Measurements from ENCODE around the gene RPS6KA4.

Gene RPS6KA4

DNA sequence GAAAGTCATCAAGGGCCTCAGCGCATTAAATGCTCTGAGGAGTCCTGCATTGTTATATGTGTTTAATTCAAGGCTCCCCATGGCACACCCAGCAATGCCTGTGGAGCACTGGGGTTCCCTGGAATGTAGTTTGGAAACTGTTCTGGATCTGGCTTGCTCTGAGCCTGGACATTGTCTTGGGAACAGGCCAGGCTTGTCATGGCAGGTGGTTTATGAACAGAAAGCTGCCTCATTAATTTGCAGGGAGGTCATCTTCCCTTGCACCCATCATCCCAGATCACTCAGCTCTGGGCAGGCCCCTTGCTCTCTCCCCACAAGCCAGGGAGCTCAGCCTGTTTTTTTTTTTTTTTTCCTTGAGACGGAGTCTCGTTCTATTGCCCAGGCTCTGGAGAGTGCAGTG is 32.9 kb downstream of the RPS6KA4 start:
- no peaks in the 10 kb centered on the region for H3K9me3 ChIP-seq (ENCODE audit: control insufficient read depth, low read length)
- 100% methylated on average over 1 to 2 of the region's 3 CpGs for WGBS, 2 experiments (ENCODE audit: insufficient coverage in 2 of 2)
- H3K4me1 ChIP-seq (ENCODE audit: control insufficient read depth, insufficient read depth, low read length, poor library complexity, severe bottlenecking): peaks cover 14% of the 10 kb centered on the region

DNA sequence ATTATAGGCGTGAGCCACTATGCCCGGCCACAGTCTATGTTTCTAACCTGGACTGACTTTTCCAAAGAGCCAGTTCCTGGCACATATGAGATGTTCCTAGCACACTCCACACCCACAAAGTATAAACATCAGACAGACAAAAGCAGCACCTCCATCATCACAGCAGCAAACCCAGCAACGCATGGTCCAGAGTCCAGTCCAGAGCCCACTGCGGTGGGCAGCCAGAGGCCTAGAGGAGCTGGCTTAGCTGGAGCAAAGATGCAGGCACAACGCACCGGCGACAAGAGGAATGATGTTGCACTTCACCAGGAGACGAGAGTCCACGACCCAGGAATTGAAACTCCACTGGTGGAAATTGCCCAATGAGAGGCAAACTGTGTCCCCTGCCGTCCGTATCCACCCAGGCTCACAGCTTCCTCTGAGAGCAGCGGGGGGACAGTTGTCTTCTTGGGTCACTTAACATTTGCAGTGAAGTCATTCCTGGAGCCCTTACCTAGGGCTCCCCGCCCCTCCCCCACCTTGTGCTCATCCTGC is 36.6 kb downstream of the RPS6KA4 start:
- Histone ChIP-seq H3K27ac (ENCODE audit: low read depth, low read length, severe bottlenecking) (peak overlapping the region; percentile 86), H3K4me3 (ENCODE audit: extremely low read depth, insufficient read depth, low read length, poor library complexity, severe bottlenecking) (no peak overlapping the region), H3K9me3 (ENCODE audit: control insufficient read depth, low read length) (no peaks in the 10 kb centered on the region), H3K36me3 (ENCODE audit: control insufficient read depth, insufficient read depth, low read length) (no peaks in the 10 kb centered on the region), H3K4me1 (ENCODE audit: control insufficient read depth, insufficient read depth, low read length, poor library complexity, severe bottlenecking) (peaks cover 14% of the 10 kb centered on the region)
- WGBS, 2 experiments (ENCODE audit: insufficient coverage in 2 of 2): 55 to 60% methylated on average over 11 to 13 of the region's 13 CpGs

More for the DNA sequence above, 32.9 kb downstream of the RPS6KA4 start:
- H3K27ac ChIP-seq (ENCODE audit: low read depth, low read length, severe bottlenecking): no peak overlapping the region
- no peak overlapping the region for H3K4me3 ChIP-seq (ENCODE audit: extremely low read depth, insufficient read depth, low read length, poor library complexity, severe bottlenecking)
- H3K36me3 ChIP-seq (ENCODE audit: control insufficient read depth, insufficient read depth, low read length): no peaks in the 10 kb centered on the region

DNA sequence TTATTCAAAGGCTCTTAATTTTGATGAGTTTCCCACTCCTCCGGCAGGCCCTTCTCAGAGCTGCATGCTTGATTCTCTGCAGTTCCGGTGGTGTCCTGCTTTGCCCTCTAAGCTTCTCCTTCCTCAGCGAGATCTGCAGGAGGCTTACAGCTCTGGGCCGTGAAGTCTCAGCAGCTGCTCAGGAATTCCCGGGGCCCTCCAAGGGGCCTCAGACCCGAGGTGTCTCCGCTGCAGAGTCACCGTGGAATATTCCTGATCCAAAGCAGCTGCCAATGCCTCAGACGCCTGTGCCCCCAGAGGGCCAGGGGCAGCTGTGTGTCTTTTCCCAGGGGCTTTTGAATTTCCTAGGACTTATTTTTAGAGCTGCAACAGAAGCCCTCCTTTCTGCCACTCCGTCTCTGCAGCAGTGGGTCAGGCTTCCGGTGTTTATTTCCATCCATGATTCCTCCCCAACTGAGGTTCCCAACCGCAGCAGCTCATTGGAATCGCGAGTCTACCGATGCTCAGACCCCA is 37.2 kb downstream of the RPS6KA4 start:
- Histone ChIP-seq H3K27ac (ENCODE audit: low read depth, low read length, severe bottlenecking) (peak overlapping the region; percentile 86), H3K4me3 (ENCODE audit: extremely low read depth, insufficient read depth, low read length, poor library complexity, severe bottlenecking) (no peak overlapping the region), H3K9me3 (ENCODE audit: control insufficient read depth, low read length) (no peaks in the 10 kb centered on the region), H3K4me1 (ENCODE audit: control insufficient read depth, insufficient read depth, low read length, poor library complexity, severe bottlenecking) (peaks cover 14% of the 10 kb centered on the region), H3K36me3 (ENCODE audit: control insufficient read depth, insufficient read depth, low read length) (no peaks in the 10 kb centered on the region)
- WGBS, 2 experiments (ENCODE audit: insufficient coverage in 2 of 2): 10 to 15% methylated on average over 14 to 15 of the region's 15 CpGs

DNA sequence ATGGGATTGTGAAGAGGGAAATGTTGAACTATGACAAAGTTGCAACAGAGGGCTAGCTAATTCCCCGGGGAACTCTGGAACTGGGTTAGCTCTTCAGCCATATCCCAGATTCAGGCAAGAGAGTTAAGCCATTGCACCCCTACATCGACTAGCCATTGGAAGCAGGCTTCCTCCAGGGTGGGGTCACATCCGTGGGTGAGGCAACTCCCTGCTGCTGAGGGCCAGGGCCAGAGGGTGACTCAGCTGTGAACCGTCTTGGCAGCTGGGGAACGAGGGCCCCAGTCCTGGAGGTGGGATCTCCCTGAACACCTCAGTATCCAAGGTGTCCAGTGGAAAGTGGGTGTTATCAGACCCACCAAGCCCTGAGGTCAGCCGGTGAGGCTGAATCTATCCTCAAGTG is 41.1 kb downstream of the RPS6KA4 start:
- 90 to 91% methylated on average over 5 to 6 of the region's 6 CpGs for WGBS, 2 experiments (ENCODE audit: insufficient coverage in 2 of 2)

DNA sequence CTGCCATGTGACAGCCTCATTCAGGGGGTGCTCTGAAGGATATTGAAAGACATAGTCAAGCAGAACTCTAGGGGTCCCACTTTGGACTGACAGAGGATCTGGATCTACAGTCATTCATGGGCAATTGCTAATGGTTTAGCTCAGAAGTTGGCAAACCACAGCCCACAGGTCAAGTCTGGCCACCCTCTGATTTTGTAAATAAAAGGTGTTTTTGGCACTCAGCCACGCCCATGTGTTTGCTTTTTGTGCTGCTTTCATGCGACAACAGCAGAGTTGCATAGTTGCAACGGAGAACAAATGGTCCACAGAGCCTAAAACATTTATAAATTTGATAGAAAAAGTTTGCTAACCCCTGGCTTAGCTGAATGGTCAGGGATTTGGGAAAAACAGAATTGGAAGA is 41.7 kb downstream of the RPS6KA4 start:
- peaks cover 16% of the 10 kb centered on the region for H3K4me1 ChIP-seq (ENCODE audit: control insufficient read depth, insufficient read depth, low read length, poor library complexity, severe bottlenecking)
- H3K9me3 ChIP-seq (ENCODE audit: control insufficient read depth, low read length): no peaks in the 10 kb centered on the region
- H3K36me3 ChIP-seq (ENCODE audit: control insufficient read depth, insufficient read depth, low read length): no peaks in the 10 kb centered on the region
- 74 to 80% methylated on average over 2 of the region's 3 CpGs for WGBS, 2 experiments (ENCODE audit: insufficient coverage in 2 of 2)
- H3K27ac ChIP-seq (ENCODE audit: low read depth, low read length, severe bottlenecking): no peak overlapping the region
- no peak overlapping the region for H3K4me3 ChIP-seq (ENCODE audit: extremely low read depth, insufficient read depth, low read length, poor library complexity, severe bottlenecking)

More for the DNA sequence above, 41.1 kb downstream of the RPS6KA4 start:
- H3K36me3 ChIP-seq (ENCODE audit: control insufficient read depth, insufficient read depth, low read length): no peaks in the 10 kb centered on the region
- H3K4me1 ChIP-seq (ENCODE audit: control insufficient read depth, insufficient read depth, low read length, poor library complexity, severe bottlenecking): peaks cover 14% of the 10 kb centered on the region
- H3K4me3 ChIP-seq (ENCODE audit: extremely low read depth, insufficient read depth, low read length, poor library complexity, severe bottlenecking): no peak overlapping the region
- no peaks in the 10 kb centered on the region for H3K9me3 ChIP-seq (ENCODE audit: control insufficient read depth, low read length)
- no peak overlapping the region for H3K27ac ChIP-seq (ENCODE audit: low read depth, low read length, severe bottlenecking)

DNA sequence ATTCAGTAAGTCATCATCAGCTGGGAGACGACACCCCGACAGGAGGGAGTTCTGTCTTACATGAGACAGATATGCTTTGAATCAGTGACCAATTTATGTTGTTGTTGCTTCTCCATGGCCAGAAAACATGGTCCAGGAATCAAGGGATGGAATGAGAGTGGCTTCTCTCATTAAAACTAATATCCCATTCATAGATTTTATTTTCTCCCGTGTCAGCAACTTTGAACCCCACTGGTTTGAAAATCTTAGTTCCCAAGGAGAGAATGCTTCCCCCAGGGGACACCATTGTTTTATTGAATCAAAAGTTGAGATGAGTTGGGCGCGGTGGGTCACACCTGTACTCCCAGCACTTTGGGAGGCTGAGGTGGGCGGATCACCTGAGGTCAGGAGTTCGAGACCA is 42.8 kb downstream of the RPS6KA4 start:
- Histone ChIP-seq H3K4me1 (ENCODE audit: control insufficient read depth, insufficient read depth, low read length, poor library complexity, severe bottlenecking) (peaks cover 16% of the 10 kb centered on the region), H3K27ac (ENCODE audit: low read depth, low read length, severe bottlenecking) (no peak overlapping the region), H3K36me3 (ENCODE audit: control insufficient read depth, insufficient read depth, low read length) (no peaks in the 10 kb centered on the region), H3K4me3 (ENCODE audit: extremely low read depth, insufficient read depth, low read length, poor library complexity, severe bottlenecking) (no peak overlapping the region), H3K9me3 (ENCODE audit: control insufficient read depth, low read length) (no peaks in the 10 kb centered on the region)
- 82 to 100% methylated on average over 2 to 7 of the region's 7 CpGs for WGBS, 2 experiments (ENCODE audit: insufficient coverage in 2 of 2)

DNA sequence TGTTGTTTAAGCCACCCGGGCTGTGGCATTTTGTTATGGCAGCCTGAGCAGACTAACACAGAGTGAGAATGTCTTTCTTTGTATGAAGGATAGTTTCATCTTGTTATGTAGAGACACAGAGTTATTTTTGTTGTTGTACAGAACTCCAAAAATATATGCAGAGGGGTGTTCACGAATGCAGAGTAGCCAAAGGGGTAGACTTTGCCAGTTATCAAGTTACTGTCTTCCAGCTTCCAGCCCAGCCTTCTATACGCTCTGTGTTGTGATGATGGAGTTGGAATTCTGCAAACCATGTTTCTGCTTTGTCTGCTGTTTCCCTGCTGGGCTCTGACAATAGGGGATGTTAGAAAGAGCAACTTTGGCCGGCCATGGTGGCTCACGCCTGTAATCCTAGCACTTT is 44.1 kb downstream of the RPS6KA4 start:
- WGBS, 2 experiments (ENCODE audit: insufficient coverage in 2 of 2): 76 to 100% methylated on average over 3 of the region's 5 CpGs
- Histone ChIP-seq H3K4me3 (ENCODE audit: extremely low read depth, insufficient read depth, low read length, poor library complexity, severe bottlenecking) (no peak overlapping the region), H3K27ac (ENCODE audit: low read depth, low read length, severe bottlenecking) (no peak overlapping the region), H3K4me1 (ENCODE audit: control insufficient read depth, insufficient read depth, low read length, poor library complexity, severe bottlenecking) (peaks cover 28% of the 10 kb centered on the region), H3K9me3 (ENCODE audit: control insufficient read depth, low read length) (no peaks in the 10 kb centered on the region), H3K36me3 (ENCODE audit: control insufficient read depth, insufficient read depth, low read length) (no peaks in the 10 kb centered on the region)

DNA sequence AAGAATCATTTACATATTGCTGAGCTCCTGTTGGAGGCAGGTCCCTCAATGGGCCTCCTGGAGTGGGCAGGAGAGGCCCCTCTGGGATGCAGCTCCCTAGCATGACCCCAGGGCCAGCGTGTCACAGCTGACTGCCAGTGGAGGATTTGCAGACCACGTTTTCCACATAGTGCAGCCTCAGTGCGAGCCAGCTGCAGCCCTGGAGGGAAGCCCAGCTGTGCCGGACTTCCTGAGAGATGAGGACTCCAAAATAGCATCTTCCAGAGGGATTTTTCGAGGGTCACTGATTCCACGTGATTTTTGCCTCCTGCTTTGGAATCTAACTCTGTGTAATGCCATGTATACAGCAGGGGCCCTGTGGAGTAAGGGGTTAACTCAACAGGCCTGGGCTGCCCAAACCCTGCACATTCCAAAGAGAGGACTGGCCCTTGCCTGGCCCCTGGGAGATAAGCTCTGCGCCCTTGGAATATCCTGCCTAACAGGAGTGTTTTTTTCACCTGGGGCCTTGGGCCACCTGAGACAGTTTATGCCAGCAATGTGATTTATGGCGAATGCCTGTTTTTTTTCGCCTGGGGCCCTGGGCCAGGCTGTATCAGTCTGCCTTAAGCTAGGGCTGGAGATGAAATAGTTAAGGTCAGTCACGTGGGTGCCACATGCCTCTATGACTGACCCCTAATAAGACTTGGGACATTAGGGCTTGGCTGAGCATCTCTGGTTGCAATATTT is 47.4 kb downstream of the RPS6KA4 start:
- WGBS, 2 experiments (ENCODE audit: insufficient coverage in 2 of 2): 58 to 60% methylated on average over 9 to 10 of the region's 10 CpGs
- H3K4me1 ChIP-seq (ENCODE audit: control insufficient read depth, insufficient read depth, low read length, poor library complexity, severe bottlenecking): peaks cover 34% of the 10 kb centered on the region
- no peaks in the 10 kb centered on the region for H3K9me3 ChIP-seq (ENCODE audit: control insufficient read depth, low read length)
- peak overlapping the region; percentile 74 for H3K27ac ChIP-seq (ENCODE audit: low read depth, low read length, severe bottlenecking)
- no peak overlapping the region for H3K4me3 ChIP-seq (ENCODE audit: extremely low read depth, insufficient read depth, low read length, poor library complexity, severe bottlenecking)
- H3K36me3 ChIP-seq (ENCODE audit: control insufficient read depth, insufficient read depth, low read length): no peaks in the 10 kb centered on the region

DNA sequence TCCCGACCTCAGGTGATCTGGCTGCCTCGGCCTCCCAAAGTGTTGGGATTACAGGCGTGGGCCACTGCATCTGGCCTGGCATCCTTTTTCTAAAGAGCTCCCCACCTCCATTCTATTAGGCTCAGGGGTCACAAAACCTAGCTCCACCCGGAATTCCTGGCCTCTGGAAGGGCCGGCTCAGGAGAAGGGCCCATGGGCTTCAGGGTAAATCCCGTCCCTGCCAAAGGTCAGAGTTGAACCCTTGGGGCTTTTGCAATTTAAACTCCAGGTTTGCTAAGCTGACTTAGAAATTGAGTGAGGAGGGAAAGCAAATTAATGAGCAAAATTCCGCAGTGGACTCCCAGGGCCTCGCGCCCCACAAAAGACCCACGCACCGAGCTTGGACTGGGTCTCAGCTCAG is 48.3 kb downstream of the RPS6KA4 start:
- Histone ChIP-seq H3K36me3 (ENCODE audit: control insufficient read depth, insufficient read depth, low read length) (no peaks in the 10 kb centered on the region), H3K9me3 (ENCODE audit: control insufficient read depth, low read length) (no peaks in the 10 kb centered on the region), H3K4me1 (ENCODE audit: control insufficient read depth, insufficient read depth, low read length, poor library complexity, severe bottlenecking) (peaks cover 34% of the 10 kb centered on the region), H3K4me3 (ENCODE audit: extremely low read depth, insufficient read depth, low read length, poor library complexity, severe bottlenecking) (no peak overlapping the region), H3K27ac (ENCODE audit: low read depth, low read length, severe bottlenecking) (peak overlapping the region; percentile 6)
- 95 to 97% methylated on average over 10 to 11 of the region's 11 CpGs for WGBS, 2 experiments (ENCODE audit: insufficient coverage in 2 of 2)

DNA sequence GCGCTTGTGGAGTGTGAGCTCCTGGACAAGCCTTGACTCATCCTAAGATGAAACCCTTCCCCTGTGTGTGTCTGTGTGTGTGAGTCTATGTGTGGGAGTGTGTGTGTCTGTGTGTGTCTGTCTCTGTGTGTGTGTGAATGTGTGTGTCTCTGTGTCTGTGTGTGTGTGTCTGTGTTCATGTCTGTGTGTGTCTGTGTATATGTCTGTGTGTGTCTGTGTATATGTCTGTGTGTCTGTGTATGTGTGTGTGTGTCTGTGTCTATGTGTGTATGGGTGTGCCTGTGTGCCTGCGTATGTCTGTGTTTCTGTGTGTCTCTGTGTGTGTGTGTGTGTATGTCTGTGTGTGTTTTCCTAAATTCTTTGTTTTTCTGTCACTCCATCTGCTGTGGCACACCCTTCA is 48.7 kb downstream of the RPS6KA4 start:
- H3K36me3 ChIP-seq (ENCODE audit: control insufficient read depth, insufficient read depth, low read length): no peaks in the 10 kb centered on the region
- H3K4me3 ChIP-seq (ENCODE audit: extremely low read depth, insufficient read depth, low read length, poor library complexity, severe bottlenecking): no peak overlapping the region
- peaks cover 34% of the 10 kb centered on the region for H3K4me1 ChIP-seq (ENCODE audit: control insufficient read depth, insufficient read depth, low read length, poor library complexity, severe bottlenecking)
- whole genome bisulfite sequencing, 2 experiments (ENCODE audit: insufficient coverage in 2 of 2): 100% methylated on average over 1 of the region's 2 CpGs; no CpG with 5 or more reads in 1 of the 2 experiments
- peak overlapping the region; percentile 29 for H3K27ac ChIP-seq (ENCODE audit: low read depth, low read length, severe bottlenecking)
- H3K9me3 ChIP-seq (ENCODE audit: control insufficient read depth, low read length): no peaks in the 10 kb centered on the region

DNA sequence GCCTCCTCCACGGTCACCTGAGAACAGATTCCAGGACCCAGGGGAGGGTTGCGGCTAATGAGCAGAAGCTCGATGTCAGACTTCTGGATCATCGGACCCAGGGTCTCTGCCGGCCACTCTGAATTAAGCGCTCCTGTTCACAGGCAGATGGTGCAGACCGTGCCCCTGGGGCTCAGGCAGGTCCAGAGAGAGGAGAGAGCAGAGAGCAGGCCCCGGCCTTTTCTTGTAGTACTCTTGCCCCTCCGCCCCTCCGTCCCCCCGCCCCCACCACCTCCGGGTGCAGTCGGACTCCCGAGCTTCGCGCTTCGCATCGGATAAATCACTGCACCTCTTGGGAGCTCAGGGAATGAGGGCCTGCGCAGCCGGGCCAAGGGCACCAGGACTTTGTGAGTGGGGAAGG is 50.3 kb downstream of the RPS6KA4 start:
- H3K4me1 ChIP-seq (ENCODE audit: control insufficient read depth, insufficient read depth, low read length, poor library complexity, severe bottlenecking): peaks cover 34% of the 10 kb centered on the region
- H3K36me3 ChIP-seq (ENCODE audit: control insufficient read depth, insufficient read depth, low read length): no peaks in the 10 kb centered on the region
- 92 to 96% methylated on average over 8 of the region's 20 CpGs for WGBS, 2 experiments (ENCODE audit: insufficient coverage in 2 of 2)
- no peak overlapping the region for H3K27ac ChIP-seq (ENCODE audit: low read depth, low read length, severe bottlenecking)
- no peaks in the 10 kb centered on the region for H3K9me3 ChIP-seq (ENCODE audit: control insufficient read depth, low read length)
- H3K4me3 ChIP-seq (ENCODE audit: extremely low read depth, insufficient read depth, low read length, poor library complexity, severe bottlenecking): no peak overlapping the region
